Left ventricle myocardium inferior (tissue), 1 donor: Measurements from ENCODE around the gene LIME1. TPM values are rescaled to one million over a fixed set of nuclear protein-coding genes. Genes with fewer than 3 reads are reported as not detected.

ENCODE experiments used
- DNase-seq: peaks from one replicate; pipeline ENCODE4 v3.0.0-alpha.2; 2020
- H3K27ac ChIP-seq: fragments of 200-600 bp; replicated peaks from 2 replicates; pipeline ENCODE4 v1.8.0; 2021
- H3K27me3 ChIP-seq: fragments of 200-600 bp; 2 replicates; pipeline ENCODE4 v1.8.0; 2021; ENCODE audit warnings: low read depth
- H3K36me3 ChIP-seq: fragments of 200-600 bp; 2 replicates; pipeline ENCODE4 v1.8.0; 2021
- H3K4me1 ChIP-seq: fragments of 200-600 bp; 2 replicates; pipeline ENCODE4 v1.8.0; 2021
- H3K4me3 ChIP-seq: fragments of 200-600 bp; 2 replicates; pipeline ENCODE4 v1.8.0; 2021; ENCODE audit warnings: mild to moderate bottlenecking, moderate library complexity
- H3K9me3 ChIP-seq: fragments of 200-600 bp; replicated peaks from 2 replicates; pipeline ENCODE4 v1.8.0; 2021
- intact Hi-C: fragments of 100-400 bp; cut with micrococcal nuclease; formaldehyde crosslinking; loops from one replicate; pipeline ENCODE4 v1.11.0; 2022
- total RNA-seq: library from RNA; stranded (reverse); fragmentation: NEBNext Ultra II Directional; extraction: Animal tissue kit (Norgen Biotek cat#: 25700); gene quantifications from one replicate; pipeline ENCODE4 v1.2.1, GENCODE V29; 2021
- TF ChIP-seq, protein P1 (sequence below): fragments of 200-600 bp; IDR thresholded peaks from 2 replicates; pipeline ENCODE4 v1.8.0; 2021; ENCODE audit warnings: antibody characterized with exemption, mild to moderate bottlenecking, borderline replicate concordance
- donor health status: DM: no; HTN: yes; CAD: no; lungs with severe emphysema.

LIME1 gene
- total RNA-seq, 1 donor from 2014 or later, result 3.4 TPM

DNA sequence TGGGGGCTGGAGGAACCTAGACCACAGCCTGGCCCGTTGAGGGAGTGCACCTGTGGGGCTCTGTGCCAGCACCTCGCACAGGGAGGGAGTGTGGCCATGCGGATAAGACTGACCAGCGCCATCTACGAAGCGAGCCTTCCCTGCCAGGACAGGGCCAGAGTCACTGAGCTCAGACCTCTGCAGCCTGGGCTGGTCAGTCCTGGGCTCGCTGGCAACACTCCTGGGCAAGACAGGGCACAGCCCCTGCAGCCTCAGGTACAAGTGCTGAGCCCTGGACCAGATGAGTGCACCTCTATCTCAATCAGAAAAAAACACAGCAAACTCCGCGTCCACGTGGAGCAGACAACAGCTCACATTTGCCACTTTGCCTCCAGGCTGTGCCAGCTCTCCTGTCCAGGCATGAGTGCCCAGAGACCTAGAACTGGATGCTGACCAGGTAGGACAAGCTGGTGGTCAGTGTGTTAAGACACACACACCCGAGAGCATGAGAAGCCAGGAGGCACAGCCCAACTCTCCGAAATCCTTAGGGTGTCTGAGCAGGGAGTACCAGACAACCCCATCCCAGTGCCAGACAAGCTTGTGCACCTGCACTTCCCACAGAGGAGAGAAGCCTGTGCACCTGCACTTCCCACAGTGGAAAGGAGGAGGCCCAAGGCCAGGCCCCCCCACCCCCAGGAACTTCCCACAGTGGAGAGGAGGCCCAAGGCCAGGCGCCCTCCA is 33.6 kb upstream of the LIME1 start:
- no peak overlapping the region for H3K4me3 ChIP-seq
- peaks cover 57% of the 10 kb centered on the region for H3K4me1 ChIP-seq
- H3K27me3 ChIP-seq, result no peaks in the 10 kb centered on the region
- intact Hi-C loops, result no loop called here
- no peak for DNase-seq
- H3K27ac ChIP-seq, result no peak overlapping the region
- TF ChIP-seq, protein P1, sequence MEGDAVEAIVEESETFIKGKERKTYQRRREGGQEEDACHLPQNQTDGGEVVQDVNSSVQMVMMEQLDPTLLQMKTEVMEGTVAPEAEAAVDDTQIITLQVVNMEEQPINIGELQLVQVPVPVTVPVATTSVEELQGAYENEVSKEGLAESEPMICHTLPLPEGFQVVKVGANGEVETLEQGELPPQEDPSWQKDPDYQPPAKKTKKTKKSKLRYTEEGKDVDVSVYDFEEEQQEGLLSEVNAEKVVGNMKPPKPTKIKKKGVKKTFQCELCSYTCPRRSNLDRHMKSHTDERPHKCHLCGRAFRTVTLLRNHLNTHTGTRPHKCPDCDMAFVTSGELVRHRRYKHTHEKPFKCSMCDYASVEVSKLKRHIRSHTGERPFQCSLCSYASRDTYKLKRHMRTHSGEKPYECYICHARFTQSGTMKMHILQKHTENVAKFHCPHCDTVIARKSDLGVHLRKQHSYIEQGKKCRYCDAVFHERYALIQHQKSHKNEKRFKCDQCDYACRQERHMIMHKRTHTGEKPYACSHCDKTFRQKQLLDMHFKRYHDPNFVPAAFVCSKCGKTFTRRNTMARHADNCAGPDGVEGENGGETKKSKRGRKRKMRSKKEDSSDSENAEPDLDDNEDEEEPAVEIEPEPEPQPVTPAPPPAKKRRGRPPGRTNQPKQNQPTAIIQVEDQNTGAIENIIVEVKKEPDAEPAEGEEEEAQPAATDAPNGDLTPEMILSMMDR, result no peak
- no peaks in the 10 kb centered on the region for H3K9me3 ChIP-seq
- peaks cover 37% of the 10 kb centered on the region for H3K36me3 ChIP-seq

DNA sequence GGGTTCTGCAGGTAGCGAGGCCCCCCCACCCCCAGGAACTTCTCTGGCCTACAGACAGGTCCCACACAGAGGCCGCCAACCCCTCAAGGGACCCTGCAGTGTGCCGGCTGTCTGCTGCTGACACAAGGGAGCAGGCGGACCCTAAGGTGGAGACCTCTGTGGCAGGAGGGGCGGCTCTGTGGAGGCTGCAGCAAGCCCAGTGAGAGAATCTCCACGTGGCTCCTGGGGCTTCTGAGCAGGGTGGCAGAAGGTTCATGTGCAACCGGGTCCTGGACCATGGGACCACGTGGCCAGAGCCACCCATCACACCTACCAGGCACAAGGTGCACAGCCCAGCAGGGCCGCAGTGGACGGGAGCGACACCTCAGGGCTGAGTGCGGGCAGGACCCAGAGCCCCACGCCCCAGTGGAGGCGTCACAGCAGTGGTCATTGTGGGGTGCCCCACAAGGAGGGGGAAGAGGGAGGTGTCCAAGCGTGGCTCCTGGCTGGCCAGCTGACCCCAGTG is 32.9 kb upstream of the LIME1 start:
- TF ChIP-seq, protein P1, result no peak
- Histone ChIP-seq H3K4me1 (peaks cover 55% of the 10 kb centered on the region), H3K9me3 (no peaks in the 10 kb centered on the region), H3K4me3 (no peak overlapping the region), H3K36me3 (peaks cover 37% of the 10 kb centered on the region), H3K27me3 (no peaks in the 10 kb centered on the region), H3K27ac (no peak overlapping the region)
- no peak for DNase-seq
- intact Hi-C loops, result no loop called here

DNA sequence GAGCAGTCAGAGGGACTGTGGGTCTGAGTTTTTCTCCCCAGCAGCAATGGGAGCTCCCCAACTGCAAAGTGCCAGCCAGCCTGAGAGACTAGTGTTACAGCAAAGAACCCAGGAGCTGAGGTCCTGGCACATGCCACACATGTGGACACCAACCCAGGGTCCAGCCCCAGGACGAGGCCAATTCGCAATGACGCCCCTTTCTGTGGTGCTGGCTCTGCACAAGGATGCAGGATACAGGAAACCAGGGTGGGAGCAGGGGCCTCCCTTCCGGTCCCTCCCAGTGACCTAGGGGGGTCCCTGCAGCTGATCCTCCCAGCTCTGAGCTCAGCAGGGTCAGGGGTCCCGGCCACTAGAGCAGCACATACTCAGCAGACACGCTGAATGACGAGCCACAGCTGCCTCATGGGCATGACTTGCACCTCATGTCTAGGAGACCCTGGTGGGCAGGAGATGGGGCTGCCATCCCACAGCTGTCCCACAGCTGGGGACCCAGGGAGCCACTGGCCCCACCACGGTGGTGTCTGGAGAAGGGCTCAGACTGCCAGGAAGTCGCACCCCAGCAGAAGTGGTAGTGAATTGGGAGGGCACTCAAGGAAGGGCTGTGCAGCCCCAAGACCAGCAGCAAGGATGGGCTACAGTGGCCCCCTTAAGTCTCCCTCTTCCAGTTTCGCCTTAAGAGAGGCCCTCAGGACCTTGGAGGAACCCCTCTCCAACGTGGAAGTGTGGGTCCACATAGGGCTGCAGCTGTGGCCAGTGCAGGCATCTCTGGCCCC is 32.3 kb upstream of the LIME1 start:
- no peaks in the 10 kb centered on the region for H3K27me3 ChIP-seq
- peaks cover 41% of the 10 kb centered on the region for H3K36me3 ChIP-seq
- H3K4me3 ChIP-seq, result no peak overlapping the region
- H3K27ac ChIP-seq, result no peak overlapping the region
- no peaks in the 10 kb centered on the region for H3K9me3 ChIP-seq
- no peak for DNase-seq
- TF ChIP-seq, protein P1, result no peak
- intact Hi-C loops, result no loop called here
- H3K4me1 ChIP-seq, result peaks cover 55% of the 10 kb centered on the region

DNA sequence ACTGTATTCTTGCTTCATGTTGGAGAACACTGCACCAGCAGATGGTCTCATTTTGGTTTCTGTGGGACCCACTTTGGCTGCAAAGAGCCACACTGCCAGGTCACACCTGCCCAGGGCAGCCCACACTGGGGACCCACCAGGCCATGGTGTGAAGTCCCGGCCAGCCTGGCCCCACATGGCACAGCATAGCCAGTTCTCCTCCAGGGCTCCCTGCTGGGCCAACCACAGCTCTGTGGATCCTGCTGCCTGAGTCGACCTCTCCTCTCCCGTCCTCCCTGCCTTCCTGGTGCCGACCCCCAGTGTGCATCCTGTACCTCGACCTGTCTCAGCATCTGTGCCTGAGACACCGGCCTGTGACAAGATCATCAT is 31.7 kb upstream of the LIME1 start:
- intact Hi-C loops, result no loop called here
- H3K4me1 ChIP-seq, result peaks cover 55% of the 10 kb centered on the region

DNA sequence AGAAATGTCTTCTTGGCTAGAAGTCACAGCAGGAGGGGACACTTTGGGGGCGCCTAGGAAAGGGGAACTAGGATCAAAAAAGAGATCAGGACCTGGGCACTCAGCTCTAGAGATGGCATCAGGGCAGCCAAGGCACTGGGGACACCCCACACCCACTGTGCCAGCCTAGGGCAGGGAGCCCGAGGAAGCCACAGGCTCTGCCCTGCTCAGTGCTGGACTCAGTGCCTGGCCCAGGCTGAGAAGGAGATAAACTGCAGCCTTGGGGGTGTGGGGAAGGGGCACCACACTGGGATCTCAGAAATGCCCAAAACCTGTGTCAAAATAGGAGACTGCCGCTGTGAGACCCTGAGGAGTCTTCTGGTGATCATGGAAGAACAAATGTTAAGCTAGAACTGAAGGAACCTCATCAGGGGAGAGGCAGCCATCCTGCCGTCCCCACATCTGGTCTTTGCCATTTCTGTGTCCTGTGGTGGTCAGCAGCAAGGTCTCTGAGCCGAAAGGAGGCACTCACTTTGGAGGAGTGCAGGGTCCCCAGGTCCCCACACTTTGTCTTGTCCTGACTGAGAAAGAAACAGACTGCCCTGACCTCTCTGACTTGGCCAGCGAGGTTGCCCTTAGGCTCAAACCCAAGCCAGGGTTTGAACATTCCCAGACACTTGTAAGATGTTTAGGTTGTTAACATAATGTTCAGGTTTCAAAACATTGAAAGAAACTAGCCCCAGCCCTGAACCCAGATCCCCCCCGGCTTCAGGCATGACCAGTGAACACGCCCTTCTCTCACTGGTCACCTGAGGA is 31.0 kb upstream of the LIME1 start:
- Histone ChIP-seq H3K4me1 (peaks cover 48% of the 10 kb centered on the region), H3K27ac (no peak overlapping the region), H3K4me3 (no peak overlapping the region), H3K27me3 (no peaks in the 10 kb centered on the region), H3K36me3 (peaks cover 50% of the 10 kb centered on the region), H3K9me3 (no peaks in the 10 kb centered on the region)
- DNase-seq, result no peak
- intact Hi-C loops, result no loop called here
- TF ChIP-seq, protein P1, result no peak

More for the DNA sequence above, 31.7 kb upstream of the LIME1 start:
- H3K9me3 ChIP-seq, result no peaks in the 10 kb centered on the region
- H3K4me3 ChIP-seq, result no peak overlapping the region
- peaks cover 47% of the 10 kb centered on the region for H3K36me3 ChIP-seq
- no peak overlapping the region for H3K27ac ChIP-seq
- no peak for DNase-seq
- H3K27me3 ChIP-seq, result no peaks in the 10 kb centered on the region
- TF ChIP-seq, protein P1, result no peak
